ENCODE data around the gene TNS2. TPM values are rescaled to one million over a fixed set of nuclear protein-coding genes. Genes with fewer than 3 reads are reported as not detected.

The TNS2 gene
- polyA plus RNA-seq, 1 of the 3 experiments (the other 2 are of a cell fraction) = 50.0 TPM

GRCh38 chr12:53048033-53048779 is 1.7 kb upstream of the TNS2 start (continued):
- TF ChIP-seq, protein P1, sequence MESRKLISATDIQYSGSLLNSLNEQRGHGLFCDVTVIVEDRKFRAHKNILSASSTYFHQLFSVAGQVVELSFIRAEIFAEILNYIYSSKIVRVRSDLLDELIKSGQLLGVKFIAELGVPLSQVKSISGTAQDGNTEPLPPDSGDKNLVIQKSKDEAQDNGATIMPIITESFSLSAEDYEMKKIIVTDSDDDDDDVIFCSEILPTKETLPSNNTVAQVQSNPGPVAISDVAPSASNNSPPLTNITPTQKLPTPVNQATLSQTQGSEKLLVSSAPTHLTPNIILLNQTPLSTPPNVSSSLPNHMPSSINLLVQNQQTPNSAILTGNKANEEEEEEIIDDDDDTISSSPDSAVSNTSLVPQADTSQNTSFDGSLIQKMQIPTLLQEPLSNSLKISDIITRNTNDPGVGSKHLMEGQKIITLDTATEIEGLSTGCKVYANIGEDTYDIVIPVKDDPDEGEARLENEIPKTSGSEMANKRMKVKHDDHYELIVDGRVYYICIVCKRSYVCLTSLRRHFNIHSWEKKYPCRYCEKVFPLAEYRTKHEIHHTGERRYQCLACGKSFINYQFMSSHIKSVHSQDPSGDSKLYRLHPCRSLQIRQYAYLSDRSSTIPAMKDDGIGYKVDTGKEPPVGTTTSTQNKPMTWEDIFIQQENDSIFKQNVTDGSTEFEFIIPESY (IDR thresholded peaks at IDR 0.05; ENCODE audit: borderline replicate concordance, low read depth) = no peak
- no peak for TF ChIP-seq YY1 (IDR thresholded peaks at IDR 0.05; ENCODE audit: low read depth)
- no peak for TF ChIP-seq FOSL2 (IDR thresholded peaks at IDR 0.05; ENCODE audit: borderline replicate concordance, low read depth)
- TF ChIP-seq, protein P2, sequence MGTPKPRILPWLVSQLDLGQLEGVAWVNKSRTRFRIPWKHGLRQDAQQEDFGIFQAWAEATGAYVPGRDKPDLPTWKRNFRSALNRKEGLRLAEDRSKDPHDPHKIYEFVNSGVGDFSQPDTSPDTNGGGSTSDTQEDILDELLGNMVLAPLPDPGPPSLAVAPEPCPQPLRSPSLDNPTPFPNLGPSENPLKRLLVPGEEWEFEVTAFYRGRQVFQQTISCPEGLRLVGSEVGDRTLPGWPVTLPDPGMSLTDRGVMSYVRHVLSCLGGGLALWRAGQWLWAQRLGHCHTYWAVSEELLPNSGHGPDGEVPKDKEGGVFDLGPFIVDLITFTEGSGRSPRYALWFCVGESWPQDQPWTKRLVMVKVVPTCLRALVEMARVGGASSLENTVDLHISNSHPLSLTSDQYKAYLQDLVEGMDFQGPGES (IDR thresholded peaks at IDR 0.05; ENCODE audit: low read depth, low read length) = no peak
- TF ChIP-seq, protein P3, sequence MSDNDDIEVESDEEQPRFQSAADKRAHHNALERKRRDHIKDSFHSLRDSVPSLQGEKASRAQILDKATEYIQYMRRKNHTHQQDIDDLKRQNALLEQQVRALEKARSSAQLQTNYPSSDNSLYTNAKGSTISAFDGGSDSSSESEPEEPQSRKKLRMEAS (IDR thresholded peaks at IDR 0.05; ENCODE audit: low read depth) = no peak
- TF ChIP-seq, protein P4, sequence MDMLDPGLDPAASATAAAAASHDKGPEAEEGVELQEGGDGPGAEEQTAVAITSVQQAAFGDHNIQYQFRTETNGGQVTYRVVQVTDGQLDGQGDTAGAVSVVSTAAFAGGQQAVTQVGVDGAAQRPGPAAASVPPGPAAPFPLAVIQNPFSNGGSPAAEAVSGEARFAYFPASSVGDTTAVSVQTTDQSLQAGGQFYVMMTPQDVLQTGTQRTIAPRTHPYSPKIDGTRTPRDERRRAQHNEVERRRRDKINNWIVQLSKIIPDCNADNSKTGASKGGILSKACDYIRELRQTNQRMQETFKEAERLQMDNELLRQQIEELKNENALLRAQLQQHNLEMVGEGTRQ (IDR thresholded peaks at IDR 0.05; ENCODE audit: borderline replicate concordance, low read depth, low read length) = no peak

DNA sequence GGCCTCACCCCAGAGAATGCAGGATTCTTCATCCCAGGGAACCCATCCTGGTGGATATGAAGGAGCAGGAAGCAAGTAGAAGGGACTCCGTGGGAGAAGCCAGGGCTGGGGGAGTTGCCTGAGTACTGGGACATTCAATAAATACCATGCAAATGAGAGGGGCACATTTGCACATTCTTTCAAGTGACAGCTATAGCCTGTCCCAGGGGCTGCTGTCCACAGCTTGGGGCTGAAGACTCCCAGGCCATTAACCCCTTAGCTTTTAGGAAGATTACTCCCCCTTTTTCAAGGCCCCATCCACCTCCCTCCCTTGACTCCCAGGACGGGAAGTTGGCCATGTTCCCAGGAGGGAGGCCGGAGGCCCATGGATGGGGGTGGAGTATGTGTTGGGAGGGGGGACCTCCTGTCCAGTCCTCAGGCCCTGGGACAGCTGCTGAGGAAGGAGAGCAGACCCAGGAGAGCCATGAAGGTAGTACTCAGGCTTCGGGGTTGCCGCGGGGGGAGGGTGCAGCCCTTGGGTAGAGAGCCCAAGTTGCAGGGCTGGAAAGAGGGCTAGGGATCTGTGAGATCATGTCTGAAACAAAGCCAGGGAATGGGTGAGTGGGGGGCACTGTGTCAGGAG is 974 bp upstream of the TNS2 start:
- Histone ChIP-seq H3K9me3 (no peaks in the 10 kb centered on the region), H3K9ac (peak overlapping the region; percentile 76), H3K79me2 (ENCODE audit: insufficient read depth) (peaks cover 37% of the 10 kb centered on the region), H3K4me3 (ENCODE audit: low read depth in 2 of 2, low read length in 1 of 2) (peak overlapping the region; percentile 50 to 75), H3K27ac (ENCODE audit: low read depth in 2 of 2, low read length in 1 of 2) (peak overlapping the region; percentile 95 to 98), H3K36me3 (replicated peaks in 1 of 2; ENCODE audit: control insufficient read depth in 1 of 2, insufficient read depth in 2 of 2, low read length in 1 of 2) (peaks cover 0 to 4% of the 10 kb centered on the region in 2 experiments), H3K9me2 (no peaks in the 10 kb centered on the region), H3F3A (replicated peaks; ENCODE audit: insufficient read depth) (peaks cover 29% of the 10 kb centered on the region), H2AFZ (ENCODE audit: low read depth) (no peak overlapping the region), H3K4me1 (ENCODE audit: control insufficient read depth in 1 of 2, insufficient read depth in 2 of 2, low read depth in 1 of 2, low read length in 1 of 2) (peaks cover 39 to 77% of the 10 kb centered on the region in 2 experiments), H3K27me3 (ENCODE audit: insufficient read depth) (no peaks in the 10 kb centered on the region), H4K20me1 (ENCODE audit: insufficient read depth) (no peaks in the 10 kb centered on the region), H3K4me2 (peak overlapping the region; percentile 99)
- CTCF ChIA-PET = interaction anchor here (0.6 to 13.8 kb wide), 18 partner anchors 8 to 698 kb away, joined by 3 to 182 read pairs (median 5); partner anchors contain the start of genes ATP5MC2 and IGFBP6
- DNase-seq = peak; percentile 52
- 7% methylated on average over 5 of the region's 6 CpGs for WGBS (ENCODE audit: low lambda C conversion rate)
- POLR2A ChIA-PET = interaction anchor here (1.9 kb wide), 1 partner anchor 12 kb away, joined by 6 read pairs; no protein-coding TSS in a partner anchor
- TF ChIP-seq SIN3A (IDR thresholded peaks at IDR 0.05; ENCODE audit: borderline replicate concordance, low read depth, low read length) (peak; percentile 14; the same call in 1 of the 2 replicates), EP300 (IDR thresholded peaks at IDR 0.05; ENCODE audit: borderline replicate concordance in 1 of 2, low read depth in 1 of 2, low read length in 1 of 2) (peak; percentile 4 to 55; a peak in 1 of 4 replicates), JUND (IDR thresholded peaks at IDR 0.05) (no peak), RAD21 (IDR thresholded peaks at IDR 0.05; ENCODE audit: low read length) (no peak), CTCF (IDR thresholded peaks at IDR 0.05) (no peak), SMC3 (IDR thresholded peaks at IDR 0.05; ENCODE audit: low read depth, low read length) (no peak), MEF2A (IDR thresholded peaks at IDR 0.05; ENCODE audit: borderline replicate concordance, low read depth) (no peak), RXRA (IDR thresholded peaks at IDR 0.05; ENCODE audit: borderline replicate concordance, low read depth) (no peak), YY1 (IDR thresholded peaks at IDR 0.05; ENCODE audit: low read depth) (no peak), GATA2 (CRISPR knock-in tag; IDR thresholded peaks at IDR 0.05) (no peak), REST (IDR thresholded peaks at IDR 0.05; ENCODE audit: low read depth, low read length) (peak; percentile 87)
- TF ChIP-seq, protein P2 (IDR thresholded peaks at IDR 0.05; ENCODE audit: low read depth, low read length) = no peak

Data from SK-N-SH (cell line).